ENCODE results near the gene RCOR2.
"Not testable (repeated sequence)": the region's sequence is repeated elsewhere in the genome, so short reads cannot be mapped to it uniquely, and the experiment has no call there.

The RCOR2 gene

GRCh38 chr11:63876616-63877015 is 40.3 kb downstream of the RCOR2 start:
- no peak for DNase-seq

GRCh38 chr11:63875506-63876065 is 41.4 kb downstream of the RCOR2 start:
- no peak for DNase-seq

- DNase-seq = no peak
Measured at GRCh38 chr11:63874511-63874910, 42.5 kb downstream of the RCOR2 start.

- no peak for DNase-seq
Measured at GRCh38 chr11:63873311-63873710, 43.7 kb downstream of the RCOR2 start.

- no peak for DNase-seq
Measured at GRCh38 chr11:63872800-63873197, 44.2 kb downstream of the RCOR2 start.

- no peak for DNase-seq
Measured at GRCh38 chr11:63871962-63872799, 44.8 kb downstream of the RCOR2 start.

GRCh38 chr11:63870351-63871140 is 46.4 kb downstream of the RCOR2 start:
- DNase-seq = no peak

- no peak for DNase-seq
Measured at GRCh38 chr11:63869683-63870082, 47.3 kb downstream of the RCOR2 start.

GRCh38 chr11:63869171-63869591 is 47.8 kb downstream of the RCOR2 start:
- DNase-seq = no peak

- no peak for DNase-seq
Measured at GRCh38 chr11:63868399-63869064, 48.4 kb downstream of the RCOR2 start.

- DNase-seq = no peak
Measured at GRCh38 chr11:63867511-63867910, 49.5 kb downstream of the RCOR2 start.

GRCh38 chr11:63866211-63866610 is 50.8 kb downstream of the RCOR2 start:
- DNase-seq = peak; percentile 69

- not testable (repeated sequence) for DNase-seq
Measured at GRCh38 chr11:63863620-63864019, 53.3 kb downstream of the RCOR2 start.

- DNase-seq = no peak
Measured at GRCh38 chr11:63862923-63863322, 54.0 kb downstream of the RCOR2 start.
